Endodermal cell (in vitro differentiated cells): ENCODE data around the gene PODN. TPM values are rescaled to one million over a fixed set of nuclear protein-coding genes. Genes with fewer than 3 reads are reported as not detected.

Source experiments
- DNase-seq: peaks from one replicate; pipeline ENCODE4 v3.0.0-alpha.2; 2017
- H3K27ac ChIP-seq: 2 replicates; pipeline ENCODE4 v1.5.1; 2013; ENCODE audit warnings: mild to moderate bottlenecking, low read depth, low read length, moderate library complexity
- H3K27me3 ChIP-seq: 2 replicates; pipeline ENCODE4 v1.6.1; 2013; ENCODE audit warnings: mild to moderate bottlenecking, low read length, moderate library complexity; ENCODE audit not compliant: insufficient read depth, control insufficient read depth, poor library complexity, severe bottlenecking
- H3K36me3 ChIP-seq: 2 replicates; pipeline ENCODE4 v1.7.0; 2013; ENCODE audit warnings: mild to moderate bottlenecking, low read length, moderate library complexity; ENCODE audit not compliant: control insufficient read depth, insufficient read depth
- H3K4me1 ChIP-seq: one replicate; pipeline ENCODE4 v1.7.0; 2013; ENCODE audit warnings: low read length; ENCODE audit not compliant: control insufficient read depth, insufficient read depth
- H3K4me3 ChIP-seq: 2 replicates; pipeline ENCODE4 v1.5.1; 2013; ENCODE audit warnings: mild to moderate bottlenecking, low read length, moderate library complexity
- H3K9ac ChIP-seq: 2 replicates; pipeline ENCODE4 v1.6.1; 2013; ENCODE audit warnings: mild to moderate bottlenecking, low read length, moderate library complexity; ENCODE audit not compliant: poor library complexity, severe bottlenecking; ENCODE audit errors: extremely low read depth
- H3K9me3 ChIP-seq: 2 replicates; pipeline ENCODE4 v1.6.1; 2013; ENCODE audit warnings: mild to moderate bottlenecking, low read length, moderate library complexity; ENCODE audit not compliant: control insufficient read depth
- H3K27ac Mint-ChIP-seq: 2 replicates; pipeline ENCODE4 v1.8.0; 2020; ENCODE audit warnings: mixed read lengths
- H3K27me3 Mint-ChIP-seq: 2 replicates; pipeline ENCODE4 v1.8.0; 2021; ENCODE audit warnings: mild to moderate bottlenecking, mixed read lengths; ENCODE audit not compliant: insufficient read depth
- H3K36me3 Mint-ChIP-seq: 2 replicates; pipeline ENCODE4 v1.8.0; 2020; ENCODE audit warnings: low read depth, mixed read lengths
- H3K4me1 Mint-ChIP-seq: 2 replicates; pipeline ENCODE4 v1.8.0; 2020; ENCODE audit warnings: mixed read lengths
- H3K4me3 Mint-ChIP-seq: 2 replicates; pipeline ENCODE4 v1.8.0; 2020; ENCODE audit warnings: mild to moderate bottlenecking, moderate library complexity, mixed read lengths
- H3K9me3 Mint-ChIP-seq: 2 replicates; pipeline ENCODE4 v1.8.0; 2020; ENCODE audit warnings: mild to moderate bottlenecking, mixed read lengths
- WGBS, 2 experiments: methylation state at CpG; one replicate each; pipeline versions ENCODE4 v1.1.5 to v1.1.7; 2013; ENCODE audit warnings: missing lambda C conversion rate in 2 of 2, mixed read lengths in 1 of 2; ENCODE audit not compliant: insufficient coverage in 1 of 2, insufficient read length in 1 of 2; 5-methylcytosine and 5-hydroxymethylcytosine counted together
- total RNA-seq, 2 donors: library from RNA; stranded (reverse); fragmentation: NEBNext Ultra II Directional in 1 of 2; extraction: Animal tissue kit (Norgen Biotek cat#: 25700) in 1 of 2; gene quantifications; 2 replicates in 1 of 2; 3 replicates in 1 of 2; pipeline ENCODE4 v1.2.1, GENCODE V29; 2021
- TF ChIP-seq, protein P1 (sequence below): fragments of 200-600 bp; sonication (generic); conservative IDR thresholded peaks from 2 replicates; pipeline ENCODE4 v1.5.0; 2021; ENCODE audit warnings: antibody characterized with exemption, mild to moderate bottlenecking

PODN gene
- total RNA-seq, 2 donors from 2014 or later = 3.0 to 3.6 TPM

DNA sequence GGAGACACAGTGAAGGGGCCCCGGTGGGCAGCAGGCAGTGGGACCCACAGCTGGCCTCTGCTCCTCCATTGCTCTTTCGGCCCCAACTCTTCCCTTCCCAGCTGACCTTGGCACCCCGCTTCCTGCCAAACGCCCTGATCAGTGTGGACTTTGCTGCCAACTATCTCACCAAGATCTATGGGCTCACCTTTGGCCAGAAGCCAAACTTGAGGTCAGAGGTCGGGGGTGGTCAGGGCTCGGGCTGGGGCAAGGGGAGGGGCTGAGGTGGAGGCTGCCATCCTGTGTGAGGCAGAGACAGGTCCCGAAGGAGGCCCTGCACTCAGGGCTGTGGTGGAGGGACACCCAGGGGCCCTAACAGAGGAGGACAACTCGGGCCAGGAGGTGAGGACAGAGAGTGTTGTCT, 13.7 kb downstream of the PODN start:
- 90 to 93% methylated on average over 6 to 8 of the region's 8 CpGs for WGBS, 2 experiments
- no peaks in the 10 kb centered on the region for H3K36me3 ChIP-seq
- H3K27ac ChIP-seq = no peak overlapping the region
- peaks cover 6% of the 10 kb centered on the region for H3K27me3 ChIP-seq
- no peaks in the 10 kb centered on the region for H3K9me3 ChIP-seq
- H3K4me3 Mint-ChIP-seq = no peak overlapping the region
- peaks cover 16% of the 10 kb centered on the region for H3K27me3 Mint-ChIP-seq
- no peaks in the 10 kb centered on the region for H3K9me3 Mint-ChIP-seq
- no peaks in the 10 kb centered on the region for H3K36me3 Mint-ChIP-seq
- H3K4me1 Mint-ChIP-seq = no peaks in the 10 kb centered on the region
- TF ChIP-seq, protein P1, sequence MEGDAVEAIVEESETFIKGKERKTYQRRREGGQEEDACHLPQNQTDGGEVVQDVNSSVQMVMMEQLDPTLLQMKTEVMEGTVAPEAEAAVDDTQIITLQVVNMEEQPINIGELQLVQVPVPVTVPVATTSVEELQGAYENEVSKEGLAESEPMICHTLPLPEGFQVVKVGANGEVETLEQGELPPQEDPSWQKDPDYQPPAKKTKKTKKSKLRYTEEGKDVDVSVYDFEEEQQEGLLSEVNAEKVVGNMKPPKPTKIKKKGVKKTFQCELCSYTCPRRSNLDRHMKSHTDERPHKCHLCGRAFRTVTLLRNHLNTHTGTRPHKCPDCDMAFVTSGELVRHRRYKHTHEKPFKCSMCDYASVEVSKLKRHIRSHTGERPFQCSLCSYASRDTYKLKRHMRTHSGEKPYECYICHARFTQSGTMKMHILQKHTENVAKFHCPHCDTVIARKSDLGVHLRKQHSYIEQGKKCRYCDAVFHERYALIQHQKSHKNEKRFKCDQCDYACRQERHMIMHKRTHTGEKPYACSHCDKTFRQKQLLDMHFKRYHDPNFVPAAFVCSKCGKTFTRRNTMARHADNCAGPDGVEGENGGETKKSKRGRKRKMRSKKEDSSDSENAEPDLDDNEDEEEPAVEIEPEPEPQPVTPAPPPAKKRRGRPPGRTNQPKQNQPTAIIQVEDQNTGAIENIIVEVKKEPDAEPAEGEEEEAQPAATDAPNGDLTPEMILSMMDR = no peak
- peak; percentile 29 for DNase-seq
- H3K4me3 ChIP-seq = no peak overlapping the region
- H3K9ac ChIP-seq = no peak overlapping the region
- no peak overlapping the region for H3K27ac Mint-ChIP-seq
- H3K4me1 ChIP-seq = no peaks in the 10 kb centered on the region

DNA sequence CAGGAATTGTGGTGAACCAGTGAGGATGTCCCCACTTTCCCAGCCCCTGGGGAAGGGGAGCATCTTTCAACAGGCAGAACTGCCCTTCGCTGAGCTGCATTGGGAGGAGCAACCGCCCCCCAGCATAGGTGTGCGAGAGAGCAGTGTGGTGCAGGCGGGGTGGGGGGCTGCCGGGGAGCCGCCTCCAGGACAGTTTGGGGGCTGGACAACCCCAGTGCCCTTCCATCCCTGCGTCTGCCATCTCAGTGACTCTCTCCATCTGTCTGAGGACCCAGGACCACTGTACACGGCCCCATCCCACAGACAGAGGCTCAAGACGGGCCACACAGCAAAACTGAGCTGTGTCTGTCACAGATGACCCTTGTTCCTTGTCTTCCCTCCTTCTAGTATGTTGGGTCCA, 14.2 kb downstream of the PODN start:
- H3K9ac ChIP-seq = no peak overlapping the region
- no peaks in the 10 kb centered on the region for H3K4me1 Mint-ChIP-seq
- H3K9me3 Mint-ChIP-seq = no peaks in the 10 kb centered on the region
- H3K4me1 ChIP-seq = no peaks in the 10 kb centered on the region
- no peak overlapping the region for H3K27ac ChIP-seq
- no peak overlapping the region for H3K27ac Mint-ChIP-seq
- H3K9me3 ChIP-seq = no peaks in the 10 kb centered on the region
- peaks cover 3% of the 10 kb centered on the region for H3K27me3 ChIP-seq
- TF ChIP-seq, protein P1 = no peak
- peaks cover 15% of the 10 kb centered on the region for H3K27me3 Mint-ChIP-seq
- 93 to 100% methylated on average over 8 to 9 of the region's 9 CpGs for WGBS, 2 experiments
- no peak overlapping the region for H3K4me3 ChIP-seq
- no peaks in the 10 kb centered on the region for H3K36me3 ChIP-seq
- H3K4me3 Mint-ChIP-seq = no peak overlapping the region
- no peaks in the 10 kb centered on the region for H3K36me3 Mint-ChIP-seq
- DNase-seq = no peak

GRCh38 chr1:53076721-53077598, 14.9 kb downstream of the PODN start:
- 84 to 93% methylated on average over 10 to 19 of the region's 19 CpGs for WGBS, 2 experiments
- H3K4me3 Mint-ChIP-seq = no peak overlapping the region
- H3K27me3 Mint-ChIP-seq = peaks cover 12% of the 10 kb centered on the region
- TF ChIP-seq, protein P1 = no peak
- H3K9me3 Mint-ChIP-seq = no peaks in the 10 kb centered on the region
- Histone ChIP-seq H3K27ac (no peak overlapping the region), H3K36me3 (no peaks in the 10 kb centered on the region), H3K27me3 (no peaks in the 10 kb centered on the region), H3K9ac (no peak overlapping the region), H3K9me3 (no peaks in the 10 kb centered on the region), H3K4me1 (peaks cover under 1% of the 10 kb centered on the region), H3K4me3 (no peak overlapping the region)
- no peaks in the 10 kb centered on the region for H3K36me3 Mint-ChIP-seq
- DNase-seq = no peak
- H3K27ac Mint-ChIP-seq = no peak overlapping the region
- peaks cover 4% of the 10 kb centered on the region for H3K4me1 Mint-ChIP-seq
